HG02973 (cell line): Measurements from ENCODE around the gene PLA2G6.
A peak's percentile ranks its signal among the peaks of the same experiment; 100 is the strongest.

ENCODE experiments used
- ATAC-seq: cut with Tn5 transposase; IDR thresholded peaks from one replicate; pipeline ENCODE4 v1.9.1; 2021; ENCODE audit warnings: moderate library complexity; ENCODE audit not compliant: unreplicated experiment

The PLA2G6 gene

GRCh38 chr22:38214302-38215056 lies 32.8 kb upstream of the PLA2G6 start:
- no peak for ATAC-seq

GRCh38 chr22:38213990-38214301 lies 32.3 kb upstream of the PLA2G6 start:
- ATAC-seq = no peak

- no peak for ATAC-seq
Measured at GRCh38 chr22:38213319-38213989, 31.8 kb upstream of the PLA2G6 start.

- ATAC-seq = no peak
Measured at GRCh38 chr22:38212442-38212841, 30.8 kb upstream of the PLA2G6 start.

- ATAC-seq = no peak
Measured at GRCh38 chr22:38211556-38211955, 29.9 kb upstream of the PLA2G6 start.

- no peak for ATAC-seq
Measured at GRCh38 chr22:38208551-38208968, 26.9 kb upstream of the PLA2G6 start.

- ATAC-seq = no peak
Measured at GRCh38 chr22:38207898-38208432, 26.3 kb upstream of the PLA2G6 start.

- ATAC-seq = no peak
Measured at GRCh38 chr22:38205261-38206128, 23.9 kb upstream of the PLA2G6 start.

GRCh38 chr22:38204784-38205183 lies 23.2 kb upstream of the PLA2G6 start:
- ATAC-seq = no peak

- no peak for ATAC-seq
Measured at GRCh38 chr22:38203855-38204514, 22.4 kb upstream of the PLA2G6 start.

GRCh38 chr22:38203090-38203810 lies 21.6 kb upstream of the PLA2G6 start:
- no peak for ATAC-seq

GRCh38 chr22:38202437-38203089 lies 20.9 kb upstream of the PLA2G6 start:
- ATAC-seq = peak; percentile 22

GRCh38 chr22:38201711-38202436 lies 20.2 kb upstream of the PLA2G6 start, which contains the start of gene MAFF:
MAFF (plus strand) TSS chr22:38201994; CDS start chr22:38213854, 11,860 bp downstream.
- peak; percentile 44 for ATAC-seq

- ATAC-seq = no peak
Measured at GRCh38 chr22:38201371-38201710, 19.7 kb upstream of the PLA2G6 start.

- ATAC-seq = no peak
Measured at GRCh38 chr22:38199826-38200559, 18.4 kb upstream of the PLA2G6 start.

GRCh38 chr22:38196791-38197419 lies 15.3 kb upstream of the PLA2G6 start:
- ATAC-seq = no peak

- no peak for ATAC-seq
Measured at GRCh38 chr22:38193580-38193979, 11.9 kb upstream of the PLA2G6 start.

GRCh38 chr22:38192475-38192863 lies 10.8 kb upstream of the PLA2G6 start:
- ATAC-seq = no peak
